OCI-LY7 (cell line): ENCODE measurements around the gene OXTR. TPM values are rescaled to one million over a fixed set of nuclear protein-coding genes. Genes with fewer than 3 reads are reported as not detected.

ENCODE experiments used
- BruUV-seq: library from RNA; stranded (reverse); fragments of 400-500 nt; replicated peaks from 2 replicates; lab custom pipeline; 2021; lab: Mats Ljungman, UMichigan
- CTCF ChIA-PET: fragments of 300-600 bp; sonication (Branson Sonifier 250); formaldehyde crosslinking; loops from one replicate; lab custom pipeline; 2022; ENCODE audit warnings: antibody characterized with exemption; ENCODE audit not compliant: unreplicated experiment; lab: Charles Lee
- POLR2A ChIA-PET: fragments of 300-600 bp; sonication (Branson Sonifier 250); formaldehyde crosslinking; loops from one replicate; lab custom pipeline; 2022; ENCODE audit warnings: antibody characterized with exemption; lab: Charles Lee
- DNase-seq: peaks from one replicate; pipeline ENCODE4 v3.0.0-alpha.2; 2015; ENCODE audit warnings: low spot score
- H2AFZ ChIP-seq: fragments of 200-600 bp; sonication (generic), shearing (Covaris generic); 2 replicates; pipeline ENCODE4 v1.6.1; 2014; ENCODE audit warnings: mild to moderate bottlenecking, antibody characterized with exemption, low read length, moderate library complexity
- H3K27ac ChIP-seq: fragments of 200-600 bp; sonication (generic); 2 replicates; pipeline ENCODE4 v1.5.1; 2014; ENCODE audit warnings: mixed run types, low read depth, mild to moderate bottlenecking, moderate library complexity, low read length, inconsistent platforms; ENCODE audit not compliant: poor library complexity, severe bottlenecking
- H3K36me3 ChIP-seq: fragments of 200-600 bp; sonication (generic); 2 replicates; pipeline ENCODE4 v1.6.1; 2014; ENCODE audit warnings: mild to moderate bottlenecking, antibody characterized with exemption, low read length, moderate library complexity, mixed read lengths; ENCODE audit not compliant: insufficient read depth
- H3K4me1 ChIP-seq: fragments of 200-600 bp; sonication (generic); 2 replicates; pipeline ENCODE4 v1.5.1; 2014; ENCODE audit warnings: mild to moderate bottlenecking, low read length; ENCODE audit not compliant: insufficient read depth, poor library complexity, severe bottlenecking
- H3K4me2 ChIP-seq: fragments of 200-600 bp; sonication (generic); 2 replicates; pipeline ENCODE4 v1.6.1; 2014; ENCODE audit warnings: mild to moderate bottlenecking, low read length
- H3K4me3 ChIP-seq: fragments of 200-600 bp; sonication (generic); 2 replicates; pipeline ENCODE4 v1.5.1; 2014; ENCODE audit warnings: mild to moderate bottlenecking, low read depth, low read length; ENCODE audit not compliant: poor library complexity, severe bottlenecking
- H3K79me2 ChIP-seq: fragments of 200-600 bp; sonication (generic); 2 replicates; pipeline ENCODE4 v1.6.1; 2016; ENCODE audit warnings: low read depth, mild to moderate bottlenecking, low read length, moderate library complexity, mixed read lengths; ENCODE audit not compliant: insufficient read depth
- H3K9me2 ChIP-seq: fragments of 200-600 bp; sonication (generic); 2 replicates; pipeline ENCODE4 v1.6.1; 2016; ENCODE audit warnings: mild to moderate bottlenecking, low read length, mixed read lengths; ENCODE audit not compliant: insufficient read depth
- H3K9me3 ChIP-seq: fragments of 200-600 bp; sonication (generic); 2 replicates; pipeline ENCODE4 v1.6.1; 2014; ENCODE audit warnings: mild to moderate bottlenecking, mixed run types, low read length, mixed read lengths
- H4K20me1 ChIP-seq: fragments of 200-600 bp; sonication (generic); 2 replicates; pipeline ENCODE4 v1.6.1; 2014; ENCODE audit warnings: mild to moderate bottlenecking, antibody characterized with exemption, low read length, moderate library complexity, mixed read lengths; ENCODE audit not compliant: insufficient read depth
- CTCF ChIP-seq: fragments of 200-600 bp; sonication (generic); conservative IDR thresholded peaks from 2 replicates; pipeline ENCODE4 v1.5.1; 2014; ENCODE audit warnings: mild to moderate bottlenecking, antibody characterized with exemption, low read length, moderate library complexity, mixed read lengths
- EZH2phosphoT487 ChIP-seq: fragments of 200-600 bp; sonication (generic); IDR thresholded peaks from 2 replicates; pipeline ENCODE4 v1.6.1; 2018; ENCODE audit warnings: low read depth, borderline replicate concordance, mild to moderate bottlenecking, mixed run types, antibody characterized with exemption, low read length, moderate library complexity, mixed read lengths
- intact Hi-C: fragments of 100-400 bp; cut with micrococcal nuclease; formaldehyde crosslinking; loops from one replicate; pipeline ENCODE4 v1.10.0; 2022; ENCODE audit not compliant: unreplicated experiment
- total RNA-seq, 2 experiments: library from RNA; depleted of rRNA in 1 of 2; stranded (reverse); fragments of >200 nt in 1 of 2; shearing (Covaris generic) in 1 of 2; gene quantifications; 2 replicates each; pipeline ENCODE4 v1.2.3, GENCODE V29; 2014 to 2022

Gene OXTR
- total RNA-seq, 2 experiments from 2014 or later = 0.82 to 2.0 TPM

- Histone ChIP-seq H3K4me3 (no peak overlapping the region), H3K27ac (no peak overlapping the region), H2AFZ (no peak overlapping the region), H3K36me3 (no peaks in the 10 kb centered on the region), H3K4me2 (no peak overlapping the region), H3K9me3 (no peaks in the 10 kb centered on the region), H3K9me2 (no peaks in the 10 kb centered on the region), H3K79me2 (no peaks in the 10 kb centered on the region), H3K4me1 (no peaks in the 10 kb centered on the region), H4K20me1 (no peaks in the 10 kb centered on the region)
- DNase-seq = no peak
- ChIA-PET CTCF (interaction anchor here (0.6 kb wide), 2 partner anchors 72 to 422 kb away, joined by 3 read pairs; no protein-coding TSS in a partner anchor), POLR2A (interaction anchor here (0.6 kb wide), 1 partner anchor 537 kb away, joined by 4 read pairs; no protein-coding TSS in a partner anchor)
- intact Hi-C loops = no loop called here
- TF ChIP-seq CTCF = no peak
- TF ChIP-seq EZH2phosphoT487 = no peak
- BruUV-seq = no TSS peak
These were observed 57.1 kb downstream of the OXTR start for GRCh38 chr3:8712045-8712907.

- Histone ChIP-seq H4K20me1 (no peaks in the 10 kb centered on the region), H3K9me3 (no peaks in the 10 kb centered on the region), H3K4me3 (no peak overlapping the region), H3K9me2 (no peaks in the 10 kb centered on the region), H3K36me3 (no peaks in the 10 kb centered on the region), H3K27ac (no peak overlapping the region), H3K4me1 (no peaks in the 10 kb centered on the region), H2AFZ (no peak overlapping the region), H3K79me2 (no peaks in the 10 kb centered on the region), H3K4me2 (no peak overlapping the region)
- ChIA-PET CTCF (no interaction called here), POLR2A (no interaction called here)
- intact Hi-C loops = no loop called here
- no peak for DNase-seq
- BruUV-seq = no TSS peak
- TF ChIP-seq EZH2phosphoT487 = no peak
These were observed 59.5 kb downstream of the OXTR start for GRCh38 chr3:8709801-8710507.

DNA sequence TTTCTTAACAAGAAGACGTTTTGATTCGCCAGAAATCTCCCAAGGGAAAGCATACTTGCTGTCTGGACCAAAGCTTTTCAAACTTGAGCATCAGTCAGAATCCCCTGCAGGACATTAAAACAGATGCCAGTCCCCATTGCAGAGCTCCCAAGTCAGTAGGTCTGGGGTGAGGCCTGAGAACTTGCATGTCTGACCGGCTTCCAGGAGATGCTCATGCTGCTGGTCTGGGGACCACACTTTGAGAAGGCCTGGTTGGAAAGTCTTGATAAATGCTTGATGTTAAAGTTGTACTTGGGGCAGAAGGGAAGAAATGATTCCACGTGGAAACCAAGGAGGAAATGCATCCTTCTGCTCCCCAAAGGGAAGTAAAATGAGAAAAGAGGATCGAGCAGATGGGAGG, 60.1 kb downstream of the OXTR start:
- no peaks in the 10 kb centered on the region for H3K4me1 ChIP-seq
- no peak overlapping the region for H3K4me3 ChIP-seq
- CTCF ChIA-PET = no interaction called here
- DNase-seq = no peak
- no peaks in the 10 kb centered on the region for H3K9me3 ChIP-seq
- no peak overlapping the region for H3K4me2 ChIP-seq
- H3K79me2 ChIP-seq = no peaks in the 10 kb centered on the region
- POLR2A ChIA-PET = no interaction called here
- H2AFZ ChIP-seq = no peak overlapping the region
- no peaks in the 10 kb centered on the region for H3K36me3 ChIP-seq
- no peaks in the 10 kb centered on the region for H4K20me1 ChIP-seq
- intact Hi-C loops = no loop called here
- H3K9me2 ChIP-seq = no peaks in the 10 kb centered on the region
- H3K27ac ChIP-seq = no peak overlapping the region
- BruUV-seq = no TSS peak
- TF ChIP-seq CTCF = no peak
- no peak for TF ChIP-seq EZH2phosphoT487
